ENCODE measurements around the gene KLHL18.

GRCh38 chr3:47295322-47295721 lies 12.6 kb downstream of the KLHL18 start:
- TF ChIP-seq CTCF (IDR thresholded peaks at IDR 0.05) (no peak), POLR2A (IDR thresholded peaks at IDR 0.05) (no peak)
